Measurements from ENCODE around the gene ANKRD39.

DNA sequence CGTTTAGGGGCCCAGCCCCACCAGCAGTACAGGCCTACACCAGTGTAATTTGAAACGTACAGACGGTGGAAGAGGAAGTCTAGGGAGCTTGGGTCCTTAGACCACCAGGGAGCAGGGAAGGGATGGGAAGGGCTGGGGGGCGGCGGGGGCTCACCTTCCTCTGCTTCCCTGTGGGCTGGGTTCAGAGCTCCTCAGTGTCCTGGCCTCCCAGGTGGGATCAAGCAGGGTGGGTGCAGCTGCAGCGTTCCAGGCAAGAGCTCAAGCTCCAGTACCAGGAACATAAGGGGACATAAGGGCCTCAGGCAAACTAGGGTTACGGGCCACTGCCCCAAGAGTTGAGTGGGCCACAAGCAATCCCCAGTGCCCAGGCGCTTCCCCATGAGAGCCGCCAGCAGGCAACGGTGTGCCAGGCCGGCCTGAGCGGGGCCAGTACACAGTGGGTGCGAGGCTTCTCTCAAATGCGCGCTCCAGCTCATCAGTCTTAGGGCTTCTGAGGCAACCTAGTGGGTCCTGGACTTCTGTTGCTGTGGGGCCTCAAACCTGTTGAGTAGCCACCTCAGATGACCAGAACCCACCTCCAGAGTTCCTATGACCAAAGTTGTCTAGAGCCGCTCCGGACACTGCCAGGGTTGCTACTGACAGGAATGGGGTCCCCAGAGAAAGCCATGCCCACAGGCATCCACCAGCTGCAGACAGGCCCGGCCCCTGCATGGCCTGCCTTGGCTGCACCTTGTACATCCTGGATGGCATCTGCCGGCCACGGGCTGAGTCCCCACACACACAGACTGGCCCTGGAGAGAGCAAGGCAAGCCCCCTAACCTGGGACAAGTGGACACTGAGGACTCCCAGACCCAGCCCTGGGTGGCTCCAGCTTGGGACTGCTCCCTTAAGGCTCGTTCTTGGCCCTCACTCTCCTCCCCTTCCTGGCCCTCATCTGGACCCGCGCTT lies 19.2 kb downstream of the ANKRD39 start:
- TF ChIP-seq CTCF (conservative IDR thresholded peaks at IDR 0.05; ENCODE audit: low read depth, low read length) (no peak), EZH2 (IDR thresholded peaks at IDR 0.05; ENCODE audit: borderline replicate concordance, low read depth, low read length, poor library complexity, severe bottlenecking) (no peak)

Data from A673 (cell line).